ENCODE results near the gene BIRC7. TPM values are rescaled to one million over a fixed set of nuclear protein-coding genes. Genes with fewer than 3 reads are reported as not detected.

BIRC7 gene
- total RNA-seq, 1 experiment from 2014 or later = 0.96 TPM

DNA sequence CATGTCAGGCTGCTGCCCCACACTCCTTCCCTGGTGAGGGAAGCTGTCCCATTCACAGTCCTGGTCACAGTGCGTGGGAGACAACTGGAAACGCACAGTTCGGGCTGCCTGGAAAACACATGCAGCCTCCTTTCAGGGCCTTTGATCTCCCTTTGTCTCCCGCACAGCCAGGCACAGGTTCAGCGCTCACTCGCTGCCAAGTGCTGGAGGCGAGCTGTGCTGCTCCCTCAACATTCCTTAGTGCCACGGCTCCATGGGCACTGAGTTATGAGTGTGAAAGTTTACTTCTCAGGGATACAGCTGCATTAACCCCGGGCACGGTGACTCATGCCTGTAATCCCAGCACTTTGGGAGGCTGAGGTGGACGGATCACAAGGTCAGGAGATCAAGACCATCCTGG is 28.8 kb upstream of the BIRC7 start:
- CTCF ChIA-PET = interaction anchor here (1.0 kb wide), 1 partner anchor 8 kb away, joined by 3 read pairs; no protein-coding TSS in a partner anchor
- Histone ChIP-seq H3K9ac (ENCODE audit: low read length) (no peak overlapping the region), H3K27ac (ENCODE audit: low read depth, low read length) (no peak overlapping the region), H3K4me1 (ENCODE audit: control insufficient read depth in 1 of 2, insufficient read depth in 2 of 2, low read length in 2 of 2) (no peaks in the 10 kb centered on the region), H3K4me2 (ENCODE audit: low read length) (no peak overlapping the region), H2AFZ (ENCODE audit: low read depth, low read length, poor library complexity, severe bottlenecking) (no peak overlapping the region), H3K9me2 (ENCODE audit: insufficient read depth) (no peaks in the 10 kb centered on the region), H3K36me3 (ENCODE audit: control insufficient read depth in 1 of 2, insufficient read depth in 2 of 2, low read length in 2 of 2) (peaks cover 65 to 68% of the 10 kb centered on the region in 2 experiments), H4K20me1 (ENCODE audit: insufficient read depth) (peaks cover 11% of the 10 kb centered on the region; the same call in 1 of the 2 replicates), H3K4me3 (replicated peaks in 1 of 2; ENCODE audit: low read depth in 1 of 2, low read length in 2 of 2) (no peak overlapping the region), H3K27me3 (ENCODE audit: insufficient read depth, low read length) (no peaks in the 10 kb centered on the region), H3K9me3 (ENCODE audit: control insufficient read depth in 1 of 2, insufficient read depth in 1 of 2, low read depth in 1 of 2, low read length in 2 of 2) (no peaks in the 10 kb centered on the region), H3K79me2 (ENCODE audit: insufficient read depth, low read length) (peaks cover 100% of the 10 kb centered on the region)
- RAD21 ChIA-PET (ENCODE audit: low non-redundant PET in 1 of 2, low total read pairs in 2 of 2, uncharacterized antibody in 2 of 2, unreplicated experiment in 2 of 2) = no interaction called here
- POLR2A ChIA-PET = interaction anchor here (0.6 kb wide), 1 partner anchor 495 kb away, joined by 3 read pairs; no protein-coding TSS in a partner anchor
- TF ChIP-seq SRF (IDR thresholded peaks at IDR 0.05; ENCODE audit: low read depth) (no peak), SIN3A (IDR thresholded peaks at IDR 0.05; ENCODE audit: low read depth) (no peak), FOSL1 (IDR thresholded peaks at IDR 0.05; ENCODE audit: low read depth) (no peak), EZH2 (IDR thresholded peaks at IDR 0.05) (no peak), YY1 (IDR thresholded peaks at IDR 0.05; ENCODE audit: extremely low read depth, insufficient replicate concordance, low read depth, low read length) (no peak), CEBPB (IDR thresholded peaks at IDR 0.05; ENCODE audit: low read depth) (no peak), POLR2A (IDR thresholded peaks at IDR 0.05; ENCODE audit: borderline replicate concordance, extremely low read depth, insufficient read depth, insufficient read length) (no peak), POLR2AphosphoS5 (IDR thresholded peaks at IDR 0.05; ENCODE audit: low read depth, low read length) (no peak), ELF1 (IDR thresholded peaks at IDR 0.05; ENCODE audit: borderline replicate concordance, low read depth) (no peak), ZFX (IDR thresholded peaks at IDR 0.05) (no peak), TCF7L2 (IDR thresholded peaks at IDR 0.05; ENCODE audit: borderline replicate concordance, extremely low read depth, insufficient read depth, insufficient read length) (no peak)
- TF ChIP-seq, protein P1, sequence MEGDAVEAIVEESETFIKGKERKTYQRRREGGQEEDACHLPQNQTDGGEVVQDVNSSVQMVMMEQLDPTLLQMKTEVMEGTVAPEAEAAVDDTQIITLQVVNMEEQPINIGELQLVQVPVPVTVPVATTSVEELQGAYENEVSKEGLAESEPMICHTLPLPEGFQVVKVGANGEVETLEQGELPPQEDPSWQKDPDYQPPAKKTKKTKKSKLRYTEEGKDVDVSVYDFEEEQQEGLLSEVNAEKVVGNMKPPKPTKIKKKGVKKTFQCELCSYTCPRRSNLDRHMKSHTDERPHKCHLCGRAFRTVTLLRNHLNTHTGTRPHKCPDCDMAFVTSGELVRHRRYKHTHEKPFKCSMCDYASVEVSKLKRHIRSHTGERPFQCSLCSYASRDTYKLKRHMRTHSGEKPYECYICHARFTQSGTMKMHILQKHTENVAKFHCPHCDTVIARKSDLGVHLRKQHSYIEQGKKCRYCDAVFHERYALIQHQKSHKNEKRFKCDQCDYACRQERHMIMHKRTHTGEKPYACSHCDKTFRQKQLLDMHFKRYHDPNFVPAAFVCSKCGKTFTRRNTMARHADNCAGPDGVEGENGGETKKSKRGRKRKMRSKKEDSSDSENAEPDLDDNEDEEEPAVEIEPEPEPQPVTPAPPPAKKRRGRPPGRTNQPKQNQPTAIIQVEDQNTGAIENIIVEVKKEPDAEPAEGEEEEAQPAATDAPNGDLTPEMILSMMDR (IDR thresholded peaks at IDR 0.05 in 2 of 3, conservative IDR thresholded peaks at IDR 0.05 in 1 of 3; ENCODE audit: borderline replicate concordance in 1 of 3, insufficient read depth in 1 of 3, low read depth in 2 of 3, low read length in 2 of 3) = no peak
- TF ChIP-seq, protein P2, sequence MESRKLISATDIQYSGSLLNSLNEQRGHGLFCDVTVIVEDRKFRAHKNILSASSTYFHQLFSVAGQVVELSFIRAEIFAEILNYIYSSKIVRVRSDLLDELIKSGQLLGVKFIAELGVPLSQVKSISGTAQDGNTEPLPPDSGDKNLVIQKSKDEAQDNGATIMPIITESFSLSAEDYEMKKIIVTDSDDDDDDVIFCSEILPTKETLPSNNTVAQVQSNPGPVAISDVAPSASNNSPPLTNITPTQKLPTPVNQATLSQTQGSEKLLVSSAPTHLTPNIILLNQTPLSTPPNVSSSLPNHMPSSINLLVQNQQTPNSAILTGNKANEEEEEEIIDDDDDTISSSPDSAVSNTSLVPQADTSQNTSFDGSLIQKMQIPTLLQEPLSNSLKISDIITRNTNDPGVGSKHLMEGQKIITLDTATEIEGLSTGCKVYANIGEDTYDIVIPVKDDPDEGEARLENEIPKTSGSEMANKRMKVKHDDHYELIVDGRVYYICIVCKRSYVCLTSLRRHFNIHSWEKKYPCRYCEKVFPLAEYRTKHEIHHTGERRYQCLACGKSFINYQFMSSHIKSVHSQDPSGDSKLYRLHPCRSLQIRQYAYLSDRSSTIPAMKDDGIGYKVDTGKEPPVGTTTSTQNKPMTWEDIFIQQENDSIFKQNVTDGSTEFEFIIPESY (IDR thresholded peaks at IDR 0.05; ENCODE audit: extremely low read depth, insufficient replicate concordance, low read length) = no peak
- TF ChIP-seq, protein P3, sequence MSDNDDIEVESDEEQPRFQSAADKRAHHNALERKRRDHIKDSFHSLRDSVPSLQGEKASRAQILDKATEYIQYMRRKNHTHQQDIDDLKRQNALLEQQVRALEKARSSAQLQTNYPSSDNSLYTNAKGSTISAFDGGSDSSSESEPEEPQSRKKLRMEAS (IDR thresholded peaks at IDR 0.05) = no peak
- DNase-seq (ENCODE audit: low read depth, low spot score) (no peak), ATAC-seq (no peak)
- BruUV-seq (replicated peaks) = no TSS peak
- intact Hi-C loops (cut with micrococcal nuclease) = no loop called here
